Ovary (tissue), 3 donors: ENCODE measurements around the gene CABP4.

Experiments
- CTCF ChIP-seq, 3 donors: fragments of 450-650 bp in 2 of 3; fragments of 200-600 bp in 1 of 3; IDR thresholded peaks; one replicate each; pipeline versions ENCODE4 v1.5.1 to v1.8.0; 2016 to 2022; ENCODE audit warnings: antibody characterized with exemption in 3 of 3, mild to moderate bottlenecking in 1 of 3
- POLR2A ChIP-seq: fragments of 450-650 bp; IDR thresholded peaks from one replicate; pipeline ENCODE4 v1.6.1; 2017; ENCODE audit warnings: antibody characterized with exemption, mild to moderate bottlenecking, moderate library complexity
- donor health status: DM: no; HTN: no; CAD: no.

DNA sequence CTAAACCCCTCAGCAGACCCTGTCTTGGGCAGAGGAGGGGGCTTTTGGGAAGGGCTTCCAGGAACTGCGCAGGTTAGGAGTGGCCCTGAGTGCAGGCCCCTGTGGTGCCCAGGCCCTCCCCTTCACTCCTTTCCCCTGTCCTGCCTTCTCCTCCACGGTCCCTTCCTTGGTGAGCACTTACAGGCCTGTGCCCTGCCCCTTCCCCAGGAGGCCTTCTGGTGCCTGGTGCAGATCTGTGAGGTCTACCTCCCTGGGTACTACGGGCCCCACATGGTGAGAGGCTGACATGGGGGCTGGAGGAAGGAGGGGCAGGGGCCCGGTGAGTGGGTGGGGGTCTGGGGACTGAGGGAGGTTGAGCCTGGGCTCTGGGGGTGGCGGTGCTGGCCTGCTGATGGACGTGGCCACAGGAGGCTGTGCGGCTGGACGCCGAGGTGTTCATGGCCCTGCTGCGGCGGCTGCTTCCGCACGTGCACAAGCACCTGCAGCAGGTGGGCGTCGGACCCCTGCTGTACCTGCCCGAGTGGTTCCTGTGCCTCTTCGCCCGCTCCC is 48.7 kb upstream of the CABP4 start:
- TF ChIP-seq CTCF (IDR thresholded peaks at IDR 0.05) = no peak
- no peak for TF ChIP-seq POLR2A
